ENCODE data around the gene OTUD4.

Gene OTUD4

GRCh38 chr4:145102619-145103018, 77.8 kb downstream of the OTUD4 start:
- no peaks in the 10 kb centered on the region for H3K9me3 ChIP-seq (ENCODE audit: control insufficient read depth, insufficient read depth, low read depth, low read length)
- CTCF ChIA-PET, result no interaction called here
- TF ChIP-seq ZNF677 (tag by site-specific recombination; IDR thresholded peaks at IDR 0.05) (no peak), ZNF621 (tag by site-specific recombination; IDR thresholded peaks at IDR 0.05) (no peak), ZNF175 (tag by site-specific recombination; IDR thresholded peaks at IDR 0.05) (no peak), KLF1 (tag by site-specific recombination; IDR thresholded peaks at IDR 0.05) (no peak), OVOL3 (tag by site-specific recombination; IDR thresholded peaks at IDR 0.05) (no peak), SALL2 (tag by site-specific recombination; IDR thresholded peaks at IDR 0.05; ENCODE audit: borderline replicate concordance) (no peak), ZSCAN4 (tag by site-specific recombination; IDR thresholded peaks at IDR 0.05) (no peak), RBAK (tag by site-specific recombination; IDR thresholded peaks at IDR 0.05) (no peak), ZNF423 (tag by site-specific recombination; IDR thresholded peaks at IDR 0.05) (no peak), BCL11B (tag by site-specific recombination; IDR thresholded peaks at IDR 0.05; ENCODE audit: low read depth) (no peak), YY1 (tag by site-specific recombination; IDR thresholded peaks at IDR 0.05) (no peak), KLF9 (tag by site-specific recombination; IDR thresholded peaks at IDR 0.05; ENCODE audit: low read depth) (no peak), ZNF624 (tag by site-specific recombination; IDR thresholded peaks at IDR 0.05) (no peak), GFI1B (tag by site-specific recombination; IDR thresholded peaks at IDR 0.05) (no peak)
- POLR2A ChIA-PET, result no interaction called here
- peaks cover 6 to 30% of the 10 kb centered on the region in 2 experiments; a peak in 2 of 3 replicates for H3K36me3 ChIP-seq (ENCODE audit: control insufficient read depth in 2 of 2, insufficient read depth in 1 of 2, low read length in 2 of 2)
- no peak overlapping the region for H3K4me3 ChIP-seq (ENCODE audit: low read depth, low read length)
- no peak overlapping the region for H3K27ac ChIP-seq (ENCODE audit: extremely low read depth, low read depth, low read length)
- H3K4me1 ChIP-seq (ENCODE audit: control insufficient read depth, insufficient read depth, low read length), result no peaks in the 10 kb centered on the region

- H3K4me3 ChIP-seq (ENCODE audit: low read depth, low read length), result no peak overlapping the region
- CTCF ChIA-PET, result no interaction called here
- POLR2A ChIA-PET, result no interaction called here
- TF ChIP-seq ZSCAN23 (tag by site-specific recombination; IDR thresholded peaks at IDR 0.05) (no peak), ZNF664 (tag by site-specific recombination; IDR thresholded peaks at IDR 0.05) (no peak), ZNF174 (tag by site-specific recombination; IDR thresholded peaks at IDR 0.05) (no peak), ZNF280C (tag by site-specific recombination; IDR thresholded peaks at IDR 0.05) (no peak), ZBTB48 (tag by site-specific recombination; IDR thresholded peaks at IDR 0.05) (no peak), OSR2 (tag by site-specific recombination; IDR thresholded peaks at IDR 0.05) (no peak), ZNF518A (tag by site-specific recombination; conservative IDR thresholded peaks at IDR 0.05; ENCODE audit: low read depth) (no peak), ZBTB17 (tag by site-specific recombination; IDR thresholded peaks at IDR 0.05) (no peak), ZNF701 (tag by site-specific recombination; IDR thresholded peaks at IDR 0.05) (no peak), HIC1 (tag by site-specific recombination; IDR thresholded peaks at IDR 0.05) (no peak), ZNF639 (tag by site-specific recombination; IDR thresholded peaks at IDR 0.05) (no peak), ZNF423 (tag by site-specific recombination; IDR thresholded peaks at IDR 0.05) (no peak), ZNF426 (tag by site-specific recombination; IDR thresholded peaks at IDR 0.05) (no peak)
These were observed 79.3 kb downstream of the OTUD4 start for GRCh38 chr4:145101091-145101490.

More at GRCh38 chr4:145101091-145101490, 79.3 kb downstream of the OTUD4 start:
- Histone ChIP-seq H3K27ac (ENCODE audit: extremely low read depth, low read depth, low read length) (no peak overlapping the region), H3K9me3 (ENCODE audit: control insufficient read depth, insufficient read depth, low read depth, low read length) (no peaks in the 10 kb centered on the region), H3K4me1 (ENCODE audit: control insufficient read depth, insufficient read depth, low read length) (no peaks in the 10 kb centered on the region), H3K36me3 (ENCODE audit: control insufficient read depth in 2 of 2, insufficient read depth in 1 of 2, low read length in 2 of 2) (peaks cover 6 to 18% of the 10 kb centered on the region in 2 experiments; a peak in 2 of 3 replicates)
